Measurements from ENCODE around the gene UBR7.
"Not testable (repeated sequence)": the region's sequence is repeated elsewhere in the genome, so short reads cannot be mapped to it uniquely, and the experiment has no call there.

UBR7 gene

DNA sequence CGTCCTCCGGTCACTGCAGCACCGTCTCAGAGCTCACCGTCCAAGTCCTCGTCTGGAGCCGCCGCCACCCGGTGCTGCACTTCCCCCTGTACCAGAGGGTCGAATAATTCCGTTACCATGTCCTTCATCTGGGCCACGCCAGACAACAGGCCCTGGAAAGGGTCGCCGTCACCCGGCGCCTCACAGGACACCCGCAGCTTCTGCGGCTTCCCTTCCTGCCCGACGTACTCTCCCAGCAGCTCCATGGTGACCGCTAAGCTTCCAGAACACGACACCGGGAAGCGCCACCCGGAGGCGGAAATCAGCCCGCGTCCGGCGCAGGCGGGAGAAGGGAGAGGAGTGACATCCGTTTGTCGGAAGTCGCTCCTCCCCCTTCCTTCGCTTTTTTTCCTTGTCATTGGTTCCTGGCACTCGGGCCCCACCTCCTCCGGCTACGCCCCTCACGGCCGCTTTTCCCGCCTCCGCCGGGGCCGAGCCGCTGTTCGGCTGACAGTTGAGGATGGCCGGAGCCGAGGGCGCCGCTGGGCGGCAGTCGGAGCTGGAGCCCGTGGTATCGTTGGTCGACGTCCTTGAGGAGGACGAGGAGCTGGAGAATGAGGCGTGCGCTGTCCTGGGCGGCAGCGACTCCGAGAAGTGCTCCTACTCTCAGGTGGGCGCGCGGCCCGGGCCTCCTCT is at the start of gene UBR7, which contains the start of gene GON7:
Gene UBR7 (plus strand): TSS at position 464 of the 675 bp plus-strand sequence. CDS start 36 bp downstream, at position 500.
Gene GON7 (minus strand): TSS at position 273 of the 675 bp plus-strand sequence. CDS start 28 bp downstream, at position 245.
- no peak for TF ChIP-seq ZC3H10 (CRISPR knock-in tag; IDR thresholded peaks at IDR 0.05)
- no peak; the same call in 1 of the 2 replicates for TF ChIP-seq SNAI2 (CRISPR knock-in tag; IDR thresholded peaks at IDR 0.05)
- TF ChIP-seq OSR1 (CRISPR knock-in tag; IDR thresholded peaks at IDR 0.05), result no peak
- TF ChIP-seq ZFP3 (CRISPR knock-in tag; IDR thresholded peaks at IDR 0.05), result no peak
- peak; percentile 95 for ATAC-seq

- not testable (repeated sequence) for ATAC-seq
Observed at GRCh38 chr14:93158349-93158748, 48.7 kb upstream of the UBR7 start.

- peak; percentile 26; the same call in 1 of the 3 replicates for ATAC-seq
Observed at GRCh38 chr14:93159625-93160352, 47.3 kb upstream of the UBR7 start.

DNA sequence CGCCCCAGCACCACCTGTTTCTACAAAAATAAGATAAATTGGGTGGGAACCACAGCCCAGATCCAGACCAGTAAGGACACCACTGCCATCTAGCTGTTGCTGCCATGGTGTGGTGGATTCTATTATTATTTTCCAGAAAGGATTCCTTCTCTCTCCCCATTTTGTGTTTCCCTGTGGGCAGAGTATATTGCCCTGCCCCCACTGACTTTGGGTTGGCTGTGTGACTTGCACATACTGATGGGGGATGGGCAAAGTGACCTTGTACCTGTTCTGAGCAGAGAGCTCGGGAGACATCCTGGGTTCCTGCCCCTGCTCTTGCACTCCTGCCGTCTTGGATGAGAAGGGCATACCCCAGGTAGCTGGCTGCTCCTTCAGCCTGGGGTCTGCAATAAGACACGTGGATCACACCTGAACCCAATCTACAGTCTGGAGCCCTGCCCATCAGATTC is 46.7 kb upstream of the UBR7 start:
- TF ChIP-seq PPARA (CRISPR knock-in tag; IDR thresholded peaks at IDR 0.05; ENCODE audit: borderline replicate concordance) (no peak), TOX (CRISPR knock-in tag; IDR thresholded peaks at IDR 0.05; ENCODE audit: borderline replicate concordance) (no peak), ISL1 (CRISPR knock-in tag; IDR thresholded peaks at IDR 0.05) (no peak), ZFP30 (CRISPR knock-in tag; IDR thresholded peaks at IDR 0.05) (no peak), CREB5 (CRISPR knock-in tag; IDR thresholded peaks at IDR 0.05; ENCODE audit: low read depth) (no peak), ZC3H10 (CRISPR knock-in tag; IDR thresholded peaks at IDR 0.05) (no peak), ZNF565 (CRISPR knock-in tag; conservative IDR thresholded peaks at IDR 0.05; ENCODE audit: low read depth) (no peak), TCF4 (CRISPR knock-in tag; IDR thresholded peaks at IDR 0.05; ENCODE audit: borderline replicate concordance) (no peak), CSRNP3 (CRISPR knock-in tag; IDR thresholded peaks at IDR 0.05) (no peak), CSDC2 (CRISPR knock-in tag; IDR thresholded peaks at IDR 0.05) (no peak), ZFP3 (CRISPR knock-in tag; IDR thresholded peaks at IDR 0.05) (no peak)
- TF ChIP-seq, protein P1, sequence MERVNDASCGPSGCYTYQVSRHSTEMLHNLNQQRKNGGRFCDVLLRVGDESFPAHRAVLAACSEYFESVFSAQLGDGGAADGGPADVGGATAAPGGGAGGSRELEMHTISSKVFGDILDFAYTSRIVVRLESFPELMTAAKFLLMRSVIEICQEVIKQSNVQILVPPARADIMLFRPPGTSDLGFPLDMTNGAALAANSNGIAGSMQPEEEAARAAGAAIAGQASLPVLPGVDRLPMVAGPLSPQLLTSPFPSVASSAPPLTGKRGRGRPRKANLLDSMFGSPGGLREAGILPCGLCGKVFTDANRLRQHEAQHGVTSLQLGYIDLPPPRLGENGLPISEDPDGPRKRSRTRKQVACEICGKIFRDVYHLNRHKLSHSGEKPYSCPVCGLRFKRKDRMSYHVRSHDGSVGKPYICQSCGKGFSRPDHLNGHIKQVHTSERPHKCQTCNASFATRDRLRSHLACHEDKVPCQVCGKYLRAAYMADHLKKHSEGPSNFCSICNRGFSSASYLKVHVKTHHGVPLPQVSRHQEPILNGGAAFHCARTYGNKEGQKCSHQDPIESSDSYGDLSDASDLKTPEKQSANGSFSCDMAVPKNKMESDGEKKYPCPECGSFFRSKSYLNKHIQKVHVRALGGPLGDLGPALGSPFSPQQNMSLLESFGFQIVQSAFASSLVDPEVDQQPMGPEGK (CRISPR knock-in tag; IDR thresholded peaks at IDR 0.05; ENCODE audit: borderline replicate concordance), result no peak

DNA sequence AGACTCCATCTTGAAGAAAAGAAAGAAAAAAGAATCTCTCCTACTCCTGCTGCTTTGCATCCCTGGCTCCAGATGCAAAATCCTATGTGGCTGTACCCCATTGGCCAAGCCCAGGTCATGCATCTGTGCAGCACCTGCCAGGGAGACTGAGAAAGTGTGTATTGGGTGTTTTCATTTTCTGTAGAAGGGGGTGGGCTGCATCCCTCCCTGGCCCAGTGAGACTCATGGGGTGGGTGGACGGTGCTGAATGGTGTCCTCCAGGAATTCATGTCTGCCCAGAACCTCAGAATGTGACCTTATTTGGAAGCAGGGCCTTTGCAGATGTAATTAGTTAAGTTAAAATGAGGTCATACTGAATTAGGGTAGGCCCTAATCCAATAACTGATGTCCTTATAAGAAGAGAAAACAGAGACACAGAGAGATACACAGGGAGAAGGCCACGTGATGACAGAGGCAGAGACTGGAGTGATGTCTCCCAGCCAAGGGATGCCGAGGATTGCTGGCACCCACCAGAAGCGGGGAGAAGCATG is 45.6 kb upstream of the UBR7 start:
- no peak; the same call in 1 of the 3 replicates for ATAC-seq
- TF ChIP-seq CSRNP3 (CRISPR knock-in tag; IDR thresholded peaks at IDR 0.05) (no peak), ZFP30 (CRISPR knock-in tag; IDR thresholded peaks at IDR 0.05) (no peak), RARB (CRISPR knock-in tag; IDR thresholded peaks at IDR 0.05) (no peak)

More for the DNA sequence above, 46.7 kb upstream of the UBR7 start:
- ATAC-seq, result peak; percentile 77

- ATAC-seq, result no peak
- TF ChIP-seq ZNF70 (CRISPR knock-in tag; IDR thresholded peaks at IDR 0.05), result no peak
- no peak for TF ChIP-seq OSR1 (CRISPR knock-in tag; IDR thresholded peaks at IDR 0.05)
- TF ChIP-seq ZNF565 (CRISPR knock-in tag; conservative IDR thresholded peaks at IDR 0.05; ENCODE audit: low read depth), result no peak
- TF ChIP-seq RARB (CRISPR knock-in tag; IDR thresholded peaks at IDR 0.05), result no peak
- TF ChIP-seq ISL1 (CRISPR knock-in tag; IDR thresholded peaks at IDR 0.05), result no peak
- TF ChIP-seq ESRRG (CRISPR knock-in tag; IDR thresholded peaks at IDR 0.05), result no peak
- no peak for TF ChIP-seq POU6F1 (CRISPR knock-in tag; IDR thresholded peaks at IDR 0.05; ENCODE audit: borderline replicate concordance, low read depth)
- no peak for TF ChIP-seq PPARA (CRISPR knock-in tag; IDR thresholded peaks at IDR 0.05; ENCODE audit: borderline replicate concordance)
- no peak for TF ChIP-seq BACH2 (CRISPR knock-in tag; IDR thresholded peaks at IDR 0.05; ENCODE audit: borderline replicate concordance)
- TF ChIP-seq ZFP3 (CRISPR knock-in tag; IDR thresholded peaks at IDR 0.05), result no peak
- no peak for TF ChIP-seq ZNF8 (CRISPR knock-in tag; IDR thresholded peaks at IDR 0.05)
Observed at GRCh38 chr14:93163564-93163963, 43.5 kb upstream of the UBR7 start.

Data from SK-N-SH treated with all-trans-retinoic acid at 6 μM for 48 hours (cell line).